HG03108 (cell line): Measurements from ENCODE around the gene TCF12.

ENCODE experiments used
- ATAC-seq: cut with Tn5 transposase; IDR thresholded peaks from one replicate; pipeline ENCODE4 v1.9.1; 2021; ENCODE audit warnings: moderate library complexity; ENCODE audit not compliant: unreplicated experiment

The TCF12 gene

DNA sequence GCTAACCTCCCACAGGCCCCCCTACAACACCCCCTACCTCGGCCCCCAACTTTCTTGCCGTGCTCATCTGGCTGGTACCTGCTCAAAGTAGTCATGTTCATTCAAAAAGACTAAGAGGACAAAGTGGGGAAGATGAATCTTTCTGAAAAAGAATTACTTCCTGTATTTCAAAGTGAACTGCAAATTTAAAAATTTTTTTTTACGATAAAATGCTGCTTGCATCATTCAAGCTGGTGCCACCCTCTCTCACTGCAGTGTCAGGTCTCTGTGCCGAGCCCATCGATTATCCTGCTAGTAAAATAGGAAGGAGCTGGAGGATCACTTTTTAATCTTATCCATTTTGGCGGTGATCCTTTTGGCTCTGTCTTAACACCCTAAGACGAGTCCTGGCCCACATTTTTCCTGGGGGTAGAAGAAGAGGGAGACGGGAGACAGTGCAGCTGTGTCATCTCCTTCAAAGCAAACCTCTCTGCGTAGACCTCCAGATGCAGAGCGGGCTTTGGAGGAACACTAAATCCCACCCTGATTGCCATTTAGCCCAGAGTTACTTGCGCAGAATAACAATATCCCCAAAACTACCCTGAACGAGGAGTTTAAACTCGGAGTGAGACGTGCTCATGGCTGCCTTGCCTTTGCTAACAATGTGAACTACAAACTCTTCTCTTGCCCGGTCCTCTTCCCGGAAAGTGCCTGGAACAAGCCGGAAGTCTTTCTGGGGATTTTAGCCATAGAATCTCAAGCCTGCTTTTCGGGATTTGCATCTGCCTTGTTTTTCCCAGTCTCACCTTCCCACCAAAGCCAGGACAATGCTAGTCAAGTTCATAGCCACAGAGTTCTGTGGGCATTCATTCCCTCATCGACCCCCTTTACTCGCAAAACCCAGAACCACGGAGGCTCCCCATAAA lies 391.7 kb downstream of the TCF12 start:
- ATAC-seq: no peak

DNA sequence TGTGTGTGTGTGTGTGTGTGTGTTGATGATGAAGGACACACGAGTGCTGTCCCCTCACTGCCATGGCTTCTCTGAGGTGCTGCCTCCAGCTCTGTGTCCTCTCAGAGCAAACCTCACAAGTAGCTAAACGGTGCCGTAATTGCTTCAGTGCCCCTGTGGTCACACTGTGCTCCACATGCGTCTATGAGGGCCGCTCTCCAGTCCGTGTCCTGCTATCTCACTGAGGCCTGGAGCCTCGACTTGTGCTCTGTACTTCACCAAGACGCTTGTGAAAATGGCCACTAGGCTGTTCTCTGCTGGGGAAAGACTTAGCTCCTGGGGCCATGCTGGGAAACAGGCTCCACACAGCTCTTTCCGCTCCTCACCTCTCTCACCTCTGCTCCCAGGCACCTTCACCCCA lies 392.4 kb downstream of the TCF12 start:
- no peak for ATAC-seq

GRCh38 chr15:57312006-57312317 lies 393.5 kb downstream of the TCF12 start:
- ATAC-seq: no peak

DNA sequence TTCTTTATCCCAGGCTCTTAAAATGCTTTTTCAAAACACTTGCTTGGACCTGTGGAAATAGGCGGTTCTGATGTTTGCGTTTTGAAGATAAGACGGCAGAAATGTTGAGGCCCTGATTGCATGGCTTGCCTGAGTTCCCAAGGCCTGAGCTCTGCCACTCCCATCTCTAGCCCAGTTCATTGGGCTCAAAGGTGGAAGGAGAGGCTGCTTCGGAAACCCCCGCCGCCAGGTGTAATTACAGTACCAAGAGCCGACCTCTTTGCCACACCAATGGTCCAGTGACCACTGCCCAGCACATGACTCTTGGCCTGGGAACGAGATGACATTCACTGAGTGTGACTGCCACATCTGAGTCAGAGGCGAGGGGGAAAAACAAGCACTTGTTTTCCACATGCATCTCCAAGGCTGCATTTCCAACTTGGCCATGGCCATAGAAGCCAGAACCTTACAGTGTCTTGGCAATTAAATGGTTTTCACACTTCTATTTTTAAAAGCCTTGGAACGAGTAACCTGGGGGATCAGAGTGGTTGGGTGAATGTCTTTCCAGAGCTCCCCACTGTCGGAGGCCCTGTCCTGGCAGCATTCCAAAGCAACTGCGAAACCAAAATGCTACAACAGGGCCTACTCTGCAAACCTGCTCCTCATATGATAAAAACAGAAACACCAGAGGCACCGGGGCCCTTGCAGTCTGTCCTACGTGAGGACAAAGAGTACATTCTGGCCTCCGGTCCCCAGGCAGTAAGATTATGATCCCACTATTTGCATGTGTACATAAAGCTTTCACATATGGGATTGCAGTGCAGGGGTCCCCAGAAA lies 394.1 kb downstream of the TCF12 start:
- no peak for ATAC-seq

DNA sequence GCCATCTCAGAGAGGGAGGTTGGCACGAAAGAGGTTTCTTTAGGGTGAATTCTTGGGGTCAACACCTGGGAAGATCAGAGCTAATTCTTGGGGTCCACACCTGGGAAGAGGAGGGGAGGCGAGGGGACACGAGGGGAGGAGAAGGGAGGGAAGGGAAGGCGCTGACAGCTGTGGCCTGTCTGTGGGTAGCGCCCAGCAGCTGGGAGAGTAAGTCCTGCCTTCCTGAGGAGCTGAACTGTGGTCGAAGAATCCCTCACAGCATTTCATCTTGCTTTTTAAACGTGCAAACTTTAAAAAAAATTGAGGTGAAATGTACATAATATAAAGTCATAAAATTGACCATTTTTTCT lies 394.7 kb downstream of the TCF12 start:
- no peak for ATAC-seq

DNA sequence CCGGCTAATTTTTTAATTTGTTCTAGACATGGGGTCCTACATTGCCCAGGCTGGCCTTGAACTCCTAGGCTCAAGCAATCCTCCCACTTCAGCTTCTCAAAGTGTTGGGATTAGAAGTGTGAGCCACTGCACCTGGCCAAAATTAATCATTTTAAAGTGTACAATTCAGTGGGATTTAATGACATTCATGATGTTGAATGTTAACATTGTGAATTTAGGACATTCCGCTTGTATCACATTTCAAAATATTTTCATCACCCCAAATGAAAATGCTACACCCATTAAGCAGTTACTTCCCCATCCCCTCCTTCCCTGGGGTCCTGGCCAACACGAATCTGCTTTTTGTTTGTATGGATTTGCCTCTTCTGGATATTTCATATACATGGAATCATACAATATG lies 395.8 kb downstream of the TCF12 start:
- no peak for ATAC-seq

- no peak for ATAC-seq
These were observed 398.0 kb downstream of the TCF12 start for GRCh38 chr15:57316451-57316850.

GRCh38 chr15:57319226-57319918 lies 400.9 kb downstream of the TCF12 start:
- no peak for ATAC-seq

GRCh38 chr15:57319919-57320560 lies 401.6 kb downstream of the TCF12 start:
- no peak for ATAC-seq

DNA sequence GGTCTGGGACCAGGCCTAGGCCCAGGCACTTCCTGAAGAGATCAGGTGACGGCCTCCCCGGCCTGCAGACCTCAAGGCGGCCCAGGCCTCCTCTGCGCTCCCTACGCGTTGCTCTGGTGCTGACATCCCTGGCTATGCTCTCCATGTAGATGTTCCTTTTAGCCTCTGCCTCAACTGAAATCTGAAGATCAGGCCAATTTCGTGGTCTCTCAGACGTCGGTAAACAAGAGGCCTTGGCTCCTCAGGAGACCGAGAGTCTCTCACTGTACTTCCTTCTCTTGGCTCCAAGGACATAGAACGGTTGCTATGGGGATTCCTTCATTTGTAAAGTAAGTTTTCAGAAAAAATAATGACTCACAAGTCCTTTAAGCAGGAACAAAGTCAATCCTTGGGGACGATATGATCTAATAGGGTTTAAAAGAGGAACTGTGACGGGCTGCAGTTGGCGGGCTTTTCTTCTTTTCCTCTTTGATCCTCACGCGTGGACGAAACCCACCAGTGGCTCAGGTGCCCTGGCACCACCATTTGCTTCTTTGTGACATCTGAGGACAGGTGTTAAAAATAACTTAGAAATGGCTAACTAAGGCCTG lies 402.3 kb downstream of the TCF12 start:
- ATAC-seq: no peak

GRCh38 chr15:57321485-57321884 lies 403.0 kb downstream of the TCF12 start:
- no peak for ATAC-seq

- no peak for ATAC-seq
These were observed 403.6 kb downstream of the TCF12 start for GRCh38 chr15:57321973-57322601.

DNA sequence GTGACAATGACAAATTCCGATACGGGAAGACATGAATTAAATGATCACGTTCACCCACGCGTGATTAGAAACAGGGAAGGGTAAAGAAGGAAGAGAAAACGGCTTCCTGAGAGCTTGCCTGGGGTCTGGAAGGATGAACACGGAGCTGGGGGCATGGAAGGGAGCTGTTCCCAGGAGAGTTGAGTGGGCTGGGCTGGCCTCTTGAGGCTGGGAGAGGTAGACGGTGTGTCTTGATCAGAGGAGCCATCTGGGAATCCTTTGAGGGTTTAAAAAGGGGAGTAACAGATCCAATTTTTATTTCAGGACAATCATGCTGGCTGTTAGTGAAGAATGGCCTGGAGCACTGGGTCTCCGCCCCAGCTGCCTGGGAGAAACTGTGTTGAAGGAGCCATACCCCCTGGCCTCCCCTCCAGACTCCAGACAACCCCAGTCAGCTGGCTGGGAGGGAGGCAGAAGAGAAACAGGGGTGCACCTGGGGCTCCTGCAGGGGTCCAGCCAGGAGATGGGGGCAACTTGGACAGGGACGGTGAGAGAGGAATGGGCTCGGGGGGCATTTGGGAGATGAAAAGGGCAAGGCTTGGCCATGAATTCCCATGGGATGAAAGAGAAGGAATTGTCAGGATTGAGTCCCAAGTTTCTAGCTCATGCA lies 404.3 kb downstream of the TCF12 start:
- ATAC-seq: no peak

DNA sequence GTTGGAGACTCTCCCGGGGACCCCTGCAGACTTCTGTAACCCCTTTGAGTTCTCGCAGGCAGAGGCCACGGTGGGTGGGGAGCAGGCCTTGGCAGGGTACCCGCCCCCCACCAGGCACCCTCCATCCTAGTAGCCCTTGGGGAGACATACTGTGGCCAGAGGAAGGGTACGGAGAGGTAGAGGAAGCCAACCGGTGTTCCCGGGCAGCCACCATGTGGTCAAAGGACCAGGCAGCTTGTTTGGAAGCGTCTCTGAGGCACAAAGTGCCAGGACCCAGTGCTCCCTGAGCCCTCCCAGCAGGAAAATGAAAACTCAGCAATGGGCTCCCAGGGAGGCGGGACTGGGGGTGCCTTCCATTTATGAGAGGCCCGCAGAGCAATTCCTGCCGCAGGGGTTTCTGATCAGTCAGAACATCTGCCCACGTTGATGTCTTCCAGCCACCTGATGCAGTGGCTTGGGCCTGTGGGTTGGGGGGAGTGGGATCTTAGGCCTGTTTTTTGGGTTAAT lies 404.9 kb downstream of the TCF12 start:
- ATAC-seq: no peak

GRCh38 chr15:57323806-57324589 lies 405.6 kb downstream of the TCF12 start:
- ATAC-seq: no peak

- no peak for ATAC-seq
These were observed 406.1 kb downstream of the TCF12 start for GRCh38 chr15:57324590-57324890.

GRCh38 chr15:57324944-57325679 lies 406.7 kb downstream of the TCF12 start:
- ATAC-seq: no peak

- ATAC-seq: no peak
These were observed 407.8 kb downstream of the TCF12 start for GRCh38 chr15:57326196-57326595.
